HG03039 (cell line): ENCODE results near the gene CASZ1.

Source experiments
- ATAC-seq: cut with Tn5 transposase; IDR thresholded peaks from one replicate; pipeline ENCODE4 v1.9.1; 2021; ENCODE audit warnings: mild to moderate bottlenecking, moderate library complexity; ENCODE audit not compliant: unreplicated experiment

Gene CASZ1

GRCh38 chr1:10755970-10756521 lies 40.4 kb downstream of the CASZ1 start:
- no peak for ATAC-seq

GRCh38 chr1:10754568-10755329 lies 41.7 kb downstream of the CASZ1 start:
- ATAC-seq: no peak

- ATAC-seq: no peak
Measured at GRCh38 chr1:10753299-10753698, 43.1 kb downstream of the CASZ1 start.

- ATAC-seq: no peak
Measured at GRCh38 chr1:10751561-10752085, 44.8 kb downstream of the CASZ1 start.

GRCh38 chr1:10751160-10751559 lies 45.3 kb downstream of the CASZ1 start:
- ATAC-seq: no peak

- no peak for ATAC-seq
Measured at GRCh38 chr1:10745886-10746455, 50.5 kb downstream of the CASZ1 start.

GRCh38 chr1:10745383-10745782 lies 51.1 kb downstream of the CASZ1 start:
- ATAC-seq: no peak

GRCh38 chr1:10744654-10745238 lies 51.7 kb downstream of the CASZ1 start:
- no peak for ATAC-seq

GRCh38 chr1:10744029-10744428 lies 52.4 kb downstream of the CASZ1 start:
- ATAC-seq: no peak

GRCh38 chr1:10741696-10742095 lies 54.8 kb downstream of the CASZ1 start:
- no peak for ATAC-seq

- ATAC-seq: no peak
Measured at GRCh38 chr1:10740123-10740522, 56.3 kb downstream of the CASZ1 start.

GRCh38 chr1:10739589-10739988 lies 56.9 kb downstream of the CASZ1 start:
- no peak for ATAC-seq

GRCh38 chr1:10738061-10739058 lies 58.1 kb downstream of the CASZ1 start:
- no peak for ATAC-seq

- ATAC-seq: no peak
Measured at GRCh38 chr1:10737651-10738050, 58.8 kb downstream of the CASZ1 start.

GRCh38 chr1:10736634-10737586 lies 59.5 kb downstream of the CASZ1 start:
- no peak for ATAC-seq

- no peak for ATAC-seq
Measured at GRCh38 chr1:10735563-10736305, 60.7 kb downstream of the CASZ1 start.

- no peak for ATAC-seq
Measured at GRCh38 chr1:10734962-10735544, 61.4 kb downstream of the CASZ1 start.

- ATAC-seq: no peak
Measured at GRCh38 chr1:10734375-10734774, 62.1 kb downstream of the CASZ1 start.
